CD4-positive, alpha-beta memory T cell (primary cell): ENCODE data around the gene FMNL1. TPM values are rescaled to one million over a fixed set of nuclear protein-coding genes. Genes with fewer than 3 reads are reported as not detected.
A peak's percentile ranks its signal among the peaks of the same experiment; 100 is the strongest.

Source experiments
- CTCF ChIA-PET: fragments of 350-600 bp; sonication (Branson Sonifier 250); formaldehyde crosslinking; loops from one replicate; lab custom pipeline; 2021; ENCODE audit warnings: inconsistent platforms; ENCODE audit not compliant: partially characterized antibody; lab: Charles Lee
- POLR2A ChIA-PET: fragments of 350-600 bp; sonication (Branson Sonifier 250); formaldehyde crosslinking; loops from one replicate; lab custom pipeline; 2021; ENCODE audit not compliant: partially characterized antibody; lab: Charles Lee
- DNase-seq, 5 donors: peaks; one replicate each; pipeline versions ENCODE4 v3.0.0 to v3.0.0-alpha.2; 2020 to 2022; ENCODE audit warnings: mixed read lengths in 1 of 5
- H3K27ac ChIP-seq: one replicate; pipeline ENCODE4 v1.7.0; 2013; ENCODE audit warnings: low read depth, low read length
- H3K27me3 ChIP-seq: 2 replicates; pipeline ENCODE4 v1.7.0; 2013; ENCODE audit warnings: mild to moderate bottlenecking, low read length, moderate library complexity; ENCODE audit not compliant: insufficient read depth
- H3K36me3 ChIP-seq: 2 replicates; pipeline ENCODE4 v1.7.0; 2013; ENCODE audit warnings: mild to moderate bottlenecking, low read length, moderate library complexity; ENCODE audit not compliant: insufficient read depth
- H3K4me1 ChIP-seq: 2 replicates; pipeline ENCODE4 v1.7.0; 2013; ENCODE audit warnings: mild to moderate bottlenecking, low read length, moderate library complexity; ENCODE audit not compliant: insufficient read depth
- H3K4me3 ChIP-seq, 2 donors: one replicate each; pipeline ENCODE4 v1.7.0; 2013; ENCODE audit warnings: low read length in 2 of 2, mild to moderate bottlenecking in 1 of 2
- H3K9me3 ChIP-seq, 2 donors: one replicate each; pipeline ENCODE4 v1.7.0; 2013; ENCODE audit warnings: low read length in 2 of 2, control low read depth in 1 of 2; ENCODE audit not compliant: control insufficient read depth in 1 of 2
- H3K27ac Mint-ChIP-seq, 7 donors: one replicate each; pipeline ENCODE4 v1.8.0; 2020 to 2021; ENCODE audit warnings: mixed read lengths in 7 of 7, mild to moderate bottlenecking in 6 of 7, inconsistent platforms in 3 of 7, moderate library complexity in 3 of 7
- H3K27me3 Mint-ChIP-seq, 2 donors: one replicate each; pipeline ENCODE4 v1.8.0; 2020 to 2021; ENCODE audit warnings: mixed read lengths in 2 of 2
- H3K36me3 Mint-ChIP-seq, 2 donors: one replicate each; pipeline ENCODE4 v1.8.0; 2020 to 2021; ENCODE audit warnings: mixed read lengths in 2 of 2, inconsistent platforms in 1 of 2, mild to moderate bottlenecking in 1 of 2
- H3K4me1 Mint-ChIP-seq, 4 donors: one replicate each; pipeline ENCODE4 v1.8.0; 2020 to 2021; ENCODE audit warnings: mixed read lengths in 4 of 4, mild to moderate bottlenecking in 1 of 4
- H3K4me3 Mint-ChIP-seq, 8 donors: one replicate each; pipeline ENCODE4 v1.8.0; 2020 to 2021; ENCODE audit warnings: mixed read lengths in 8 of 8, mild to moderate bottlenecking in 7 of 8, moderate library complexity in 6 of 8, inconsistent platforms in 3 of 8
- H3K9me3 Mint-ChIP-seq, 8 donors: one replicate each; pipeline ENCODE4 v1.8.0; 2020 to 2021; ENCODE audit warnings: mixed read lengths in 8 of 8, mild to moderate bottlenecking in 5 of 8, inconsistent platforms in 3 of 8, moderate library complexity in 1 of 8
- intact Hi-C: fragments of 100-400 bp; cut with micrococcal nuclease; formaldehyde crosslinking; loops from one replicate; pipeline ENCODE4 v1.15.1; 2023
- polyA plus RNA-seq, 2 donors: library from polyadenylated mRNA; unstranded; fragments of 300-500 nt; fragmentation: Illumina TruSeq; gene quantifications; one replicate each; pipeline ENCODE4 v1.2.3, GENCODE V29; 2021
- total RNA-seq, 2 experiments: library from RNA; stranded (reverse); gene quantifications; one replicate each; pipeline ENCODE4 v1.2.3, GENCODE V29; 2021

Gene FMNL1
- total and polyA plus RNA-seq, 4 experiments from 2014 or later, result 8.1 to 405 (median 234) TPM

GRCh38 chr17:45233423-45233924, 11.8 kb downstream of the FMNL1 start:
- H3K4me3 ChIP-seq, result no peak overlapping the region
- no peaks in the 10 kb centered on the region for H3K9me3 ChIP-seq
- intact Hi-C loops, result no loop called here
- POLR2A ChIA-PET, result interaction anchor here (0.8 to 30.3 kb wide), 3 partner anchors 8 to 40 kb away, joined by 3 to 1143 read pairs (median 1143); partner anchors contain the start of gene FMNL1
- peak overlapping the region; percentile 35 for H3K27ac ChIP-seq
- H3K36me3 ChIP-seq, result peaks cover 61% of the 10 kb centered on the region
- no peaks in the 10 kb centered on the region for H3K27me3 Mint-ChIP-seq
- H3K27ac Mint-ChIP-seq, result peak overlapping the region; percentile 79 to 99 (median 84)
- peaks cover 50 to 84% (median 67%) of the 10 kb centered on the region in 4 donors for H3K4me1 Mint-ChIP-seq
- peak overlapping the region in 2 of 8 donors; percentile 24 to 59 for H3K4me3 Mint-ChIP-seq
- CTCF ChIA-PET, result interaction anchor here (0.6 to 14.0 kb wide), 5 partner anchors 7 to 98 kb away, joined by 3 to 449 read pairs (median 7); partner anchors contain the start of genes ACBD4 and FMNL1
- H3K27me3 ChIP-seq, result no peaks in the 10 kb centered on the region
- H3K36me3 Mint-ChIP-seq, result peaks cover 23 to 70% of the 10 kb centered on the region in 2 donors
- no peak for DNase-seq
- H3K4me1 ChIP-seq, result peaks cover 76% of the 10 kb centered on the region
- H3K9me3 Mint-ChIP-seq, result no peaks in the 10 kb centered on the region

GRCh38 chr17:45234641-45235415, 13.1 kb downstream of the FMNL1 start:
- Histone ChIP-seq H3K36me3 (peaks cover 74% of the 10 kb centered on the region), H3K4me3 (no peak overlapping the region), H3K27ac (peak overlapping the region; percentile 57), H3K27me3 (no peaks in the 10 kb centered on the region), H3K9me3 (no peaks in the 10 kb centered on the region), H3K4me1 (peaks cover 62% of the 10 kb centered on the region)
- Mint-ChIP-seq H3K36me3 (peaks cover 37 to 74% of the 10 kb centered on the region in 2 donors), H3K27ac (peak overlapping the region; percentile 88 to 99 (median 93)), H3K27me3 (no peaks in the 10 kb centered on the region), H3K4me1 (peaks cover 42 to 79% (median 60%) of the 10 kb centered on the region in 4 donors), H3K9me3 (no peaks in the 10 kb centered on the region), H3K4me3 (peak overlapping the region in 2 of 8 donors; percentile 41 to 63)
- peak in 3 of 5 donors; percentile 49 to 73 (median 54) for DNase-seq
- ChIA-PET CTCF (interaction anchor here (0.7 to 14.0 kb wide), 28 partner anchors 9 to 174 kb away, joined by 3 to 449 read pairs (median 5); partner anchors contain the start of genes ACBD4, FMNL1 and MAP3K14), POLR2A (interaction anchor here (1.0 to 30.3 kb wide), 8 partner anchors 7 to 146 kb away, joined by 3 to 1143 read pairs (median 5); partner anchors contain the start of genes ACBD4, FMNL1 and MAP3K14)
- intact Hi-C loops, result loop anchor here (1.0 to 5.0 kb wide), 5 partner anchors 9 to 150 kb away; no protein-coding TSS in a partner anchor

GRCh38 chr17:45235416-45236281, 14.0 kb downstream of the FMNL1 start:
- ChIA-PET POLR2A (interaction anchor here (0.8 to 30.3 kb wide), 9 partner anchors 6 to 145 kb away, joined by 3 to 1143 read pairs (median 4); partner anchors contain the start of genes ACBD4, FMNL1 and MAP3K14), CTCF (interaction anchor here (0.7 to 14.0 kb wide), 28 partner anchors 10 to 173 kb away, joined by 3 to 449 read pairs (median 5); partner anchors contain the start of genes ACBD4, FMNL1 and MAP3K14)
- H3K4me1 ChIP-seq, result peaks cover 54% of the 10 kb centered on the region
- no peaks in the 10 kb centered on the region for H3K27me3 ChIP-seq
- no peaks in the 10 kb centered on the region for H3K9me3 Mint-ChIP-seq
- H3K4me3 ChIP-seq, result no peak overlapping the region
- H3K9me3 ChIP-seq, result no peaks in the 10 kb centered on the region
- peaks cover 38 to 70% (median 53%) of the 10 kb centered on the region in 4 donors for H3K4me1 Mint-ChIP-seq
- H3K36me3 ChIP-seq, result peaks cover 83% of the 10 kb centered on the region
- intact Hi-C loops, result loop anchor here (1.0 to 5.0 kb wide), 5 partner anchors 9 to 150 kb away; no protein-coding TSS in a partner anchor
- no peaks in the 10 kb centered on the region for H3K27me3 Mint-ChIP-seq
- H3K4me3 Mint-ChIP-seq, result peak overlapping the region in 3 of 8 donors; percentile 17 to 63 (median 29)
- peak overlapping the region; percentile 57 for H3K27ac ChIP-seq
- peak overlapping the region; percentile 88 to 99 (median 93) for H3K27ac Mint-ChIP-seq
- peak; percentile 72 to 78 (median 73) for DNase-seq
- H3K36me3 Mint-ChIP-seq, result peaks cover 43 to 82% of the 10 kb centered on the region in 2 donors

DNA sequence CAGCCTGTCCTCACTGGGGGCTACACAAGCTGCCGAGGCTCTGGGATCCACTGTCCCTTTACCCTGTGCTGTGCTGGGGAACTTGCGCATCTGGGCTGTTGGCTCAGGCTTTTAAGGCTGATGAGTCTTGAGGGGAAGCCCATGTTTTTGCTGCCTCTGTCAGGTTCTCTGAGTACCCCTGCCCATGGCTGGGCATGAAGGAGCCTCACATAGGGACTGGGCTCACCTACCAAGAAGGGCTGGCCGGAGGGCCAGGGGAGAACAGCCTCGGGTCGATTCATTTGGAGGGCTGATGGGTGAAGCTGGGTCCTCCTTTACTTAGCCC, 14.6 kb downstream of the FMNL1 start:
- peaks cover 38 to 67% (median 51%) of the 10 kb centered on the region in 4 donors for H3K4me1 Mint-ChIP-seq
- POLR2A ChIA-PET, result interaction anchor here (1.5 to 30.3 kb wide), 5 partner anchors 6 to 101 kb away, joined by 4 to 1143 read pairs (median 13); partner anchors contain the start of genes ACBD4, FMNL1 and MAP3K14

GRCh38 chr17:45237686-45238085, 16.0 kb downstream of the FMNL1 start:
- POLR2A ChIA-PET, result interaction anchor here (24.4 to 30.3 kb wide), 2 partner anchors 4 to 12 kb away, joined by 1143 read pairs; partner anchors contain the start of gene FMNL1
- H3K4me1 ChIP-seq, result peaks cover 39% of the 10 kb centered on the region
- no peaks in the 10 kb centered on the region for H3K27me3 Mint-ChIP-seq
- H3K27ac Mint-ChIP-seq, result peak overlapping the region; percentile 32 to 93 (median 85)
- DNase-seq, result peak in 1 of 5 donors; percentile 22
- no peaks in the 10 kb centered on the region for H3K9me3 ChIP-seq
- intact Hi-C loops, result loop anchor here (5.0 kb wide), 1 partner anchor 35 kb away; no protein-coding TSS in a partner anchor
- no peaks in the 10 kb centered on the region for H3K9me3 Mint-ChIP-seq
- H3K27me3 ChIP-seq, result no peaks in the 10 kb centered on the region
- no peak overlapping the region for H3K4me3 ChIP-seq
- CTCF ChIA-PET, result interaction anchor here (0.6 to 14.0 kb wide), 5 partner anchors 12 to 80 kb away, joined by 3 to 449 read pairs (median 3); partner anchors contain the start of gene FMNL1
- H3K27ac ChIP-seq, result peak overlapping the region; percentile 17
- H3K36me3 Mint-ChIP-seq, result peaks cover 50 to 79% of the 10 kb centered on the region in 2 donors
- peaks cover 86% of the 10 kb centered on the region for H3K36me3 ChIP-seq
- H3K4me3 Mint-ChIP-seq, result no peak overlapping the region
- peaks cover 30 to 56% (median 43%) of the 10 kb centered on the region in 4 donors for H3K4me1 Mint-ChIP-seq

More for the DNA sequence above, 14.6 kb downstream of the FMNL1 start:
- no peaks in the 10 kb centered on the region for H3K9me3 Mint-ChIP-seq
- Histone ChIP-seq H3K4me3 (no peak overlapping the region), H3K27me3 (no peaks in the 10 kb centered on the region), H3K27ac (peak overlapping the region; percentile 57), H3K9me3 (no peaks in the 10 kb centered on the region), H3K36me3 (peaks cover 89% of the 10 kb centered on the region), H3K4me1 (peaks cover 48% of the 10 kb centered on the region)
- CTCF ChIA-PET, result interaction anchor here (1.0 to 14.0 kb wide), 14 partner anchors 10 to 101 kb away, joined by 3 to 449 read pairs (median 8); partner anchors contain the start of genes ACBD4, FMNL1 and MAP3K14
- intact Hi-C loops, result loop anchor here (5.0 kb wide), 1 partner anchor 36 kb away; no protein-coding TSS in a partner anchor
- H3K36me3 Mint-ChIP-seq, result peaks cover 43 to 83% of the 10 kb centered on the region in 2 donors
- H3K4me3 Mint-ChIP-seq, result no peak overlapping the region
- peak overlapping the region in 4 of 7 donors; percentile 7 to 93 (median 72) for H3K27ac Mint-ChIP-seq
- DNase-seq, result no peak
- H3K27me3 Mint-ChIP-seq, result no peaks in the 10 kb centered on the region
